ENCODE results near the gene TRIM69. TPM values are rescaled to one million over a fixed set of nuclear protein-coding genes. Genes with fewer than 3 reads are reported as not detected.
"Not testable (repeated sequence)": the region's sequence is repeated elsewhere in the genome, so short reads cannot be mapped to it uniquely, and the experiment has no call there.

Gene TRIM69
- polyA plus RNA-seq, 4 donors, result 19.7 to 27.8 (median 25.1) TPM

DNA sequence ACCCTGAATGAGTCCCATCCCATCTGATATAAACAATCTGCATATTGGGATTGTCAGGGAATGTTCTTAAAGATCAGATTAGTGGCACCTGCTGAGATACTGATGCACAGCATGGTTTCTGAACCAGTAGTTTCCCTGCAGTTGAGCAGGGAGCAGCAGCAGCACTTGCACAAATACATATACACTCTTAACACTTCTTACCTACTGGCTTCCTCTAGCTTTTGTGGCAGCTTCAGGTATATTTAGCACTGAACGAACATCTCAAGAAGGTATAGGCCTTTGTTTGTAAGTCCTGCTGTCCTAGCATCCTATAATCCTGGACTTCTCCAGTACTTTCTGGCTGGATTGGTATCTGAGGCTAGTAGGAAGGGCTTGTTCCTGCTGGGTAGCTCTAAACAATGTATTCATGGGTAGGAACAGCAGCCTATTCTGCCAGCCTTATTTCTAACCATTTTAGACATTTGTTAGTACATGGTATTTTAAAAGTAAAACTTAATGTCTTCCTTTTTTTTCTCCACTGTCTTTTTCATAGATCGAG lies 20.5 kb upstream of the TRIM69 start:
- DNase-seq (ENCODE audit: low read depth in 4 of 4, low spot score in 2 of 4), result no peak

DNA sequence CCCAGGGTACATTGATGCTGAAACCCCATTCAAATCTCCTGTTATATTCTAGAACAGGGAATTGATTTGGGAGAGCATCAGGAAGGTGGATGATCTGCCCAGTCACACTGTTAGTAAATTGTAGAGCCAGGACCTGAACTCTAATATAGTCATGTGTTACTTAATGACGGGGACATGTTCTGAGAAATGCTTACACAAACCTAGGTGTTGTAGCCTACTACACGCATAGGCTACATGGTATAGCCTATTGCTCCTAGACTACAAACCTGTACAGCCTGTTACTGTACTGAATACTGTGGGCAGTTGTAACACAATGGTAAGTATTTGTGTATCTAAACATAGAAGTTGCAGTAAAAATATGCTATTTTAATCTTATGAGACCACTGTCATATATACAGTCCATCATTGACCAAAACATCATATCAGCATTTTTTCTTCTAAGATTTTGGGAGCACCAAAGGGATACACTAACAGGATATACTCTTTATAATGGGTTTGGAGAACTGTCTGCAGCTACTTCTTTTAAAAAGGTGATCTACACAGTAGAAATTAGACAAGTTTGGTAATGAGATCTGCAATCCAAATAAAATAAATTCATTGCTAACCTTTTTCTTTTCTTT lies 19.2 kb upstream of the TRIM69 start:
- DNase-seq (ENCODE audit: low read depth in 4 of 4, low spot score in 2 of 4), result no peak

- no peak for DNase-seq (ENCODE audit: low read depth in 4 of 4, low spot score in 2 of 4)
Observed at GRCh38 chr15:44718180-44718926, 18.0 kb upstream of the TRIM69 start.

- no peak for DNase-seq (ENCODE audit: low read depth in 4 of 4, low spot score in 2 of 4)
Observed at GRCh38 chr15:44718927-44719292, 17.4 kb upstream of the TRIM69 start.

DNA sequence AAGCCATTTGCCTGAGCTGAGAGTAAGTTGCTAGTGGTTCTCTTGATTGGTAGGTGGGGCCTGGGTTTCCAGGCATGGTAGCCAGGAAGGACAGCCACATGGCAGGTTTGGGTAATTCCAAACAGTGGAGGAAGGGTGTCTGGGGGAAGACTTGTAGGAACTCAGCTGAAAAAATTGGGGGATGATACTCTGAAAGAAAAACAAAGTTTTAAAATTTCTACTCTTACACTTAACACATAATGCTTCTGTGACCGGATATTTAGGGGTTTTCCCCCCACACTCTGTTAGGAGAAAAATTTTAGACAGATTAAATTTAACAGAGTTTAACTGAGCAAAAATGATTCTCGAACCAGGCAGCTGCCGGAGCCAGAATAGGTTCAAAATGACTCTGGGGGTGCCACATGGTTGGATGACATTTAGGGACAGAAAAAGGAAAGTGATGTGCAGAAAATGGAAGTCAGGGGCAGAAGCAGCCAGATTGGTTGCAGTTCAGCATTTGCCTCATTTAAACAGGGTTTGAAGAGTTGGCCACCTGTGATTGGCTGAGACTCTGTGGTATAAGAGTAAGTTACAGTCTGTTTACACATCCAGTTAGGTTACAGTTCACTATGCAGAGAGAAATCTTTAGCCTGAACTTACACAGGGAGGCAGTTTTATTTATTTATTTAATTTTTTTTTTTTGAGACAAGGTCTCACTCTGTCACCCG lies 16.9 kb upstream of the TRIM69 start:
- DNase-seq (ENCODE audit: low read depth in 4 of 4, low spot score in 2 of 4), result no peak

GRCh38 chr15:44720000-44720435 lies 16.3 kb upstream of the TRIM69 start:
- DNase-seq (ENCODE audit: low read depth in 4 of 4, low spot score in 2 of 4), result not testable (repeated sequence)

DNA sequence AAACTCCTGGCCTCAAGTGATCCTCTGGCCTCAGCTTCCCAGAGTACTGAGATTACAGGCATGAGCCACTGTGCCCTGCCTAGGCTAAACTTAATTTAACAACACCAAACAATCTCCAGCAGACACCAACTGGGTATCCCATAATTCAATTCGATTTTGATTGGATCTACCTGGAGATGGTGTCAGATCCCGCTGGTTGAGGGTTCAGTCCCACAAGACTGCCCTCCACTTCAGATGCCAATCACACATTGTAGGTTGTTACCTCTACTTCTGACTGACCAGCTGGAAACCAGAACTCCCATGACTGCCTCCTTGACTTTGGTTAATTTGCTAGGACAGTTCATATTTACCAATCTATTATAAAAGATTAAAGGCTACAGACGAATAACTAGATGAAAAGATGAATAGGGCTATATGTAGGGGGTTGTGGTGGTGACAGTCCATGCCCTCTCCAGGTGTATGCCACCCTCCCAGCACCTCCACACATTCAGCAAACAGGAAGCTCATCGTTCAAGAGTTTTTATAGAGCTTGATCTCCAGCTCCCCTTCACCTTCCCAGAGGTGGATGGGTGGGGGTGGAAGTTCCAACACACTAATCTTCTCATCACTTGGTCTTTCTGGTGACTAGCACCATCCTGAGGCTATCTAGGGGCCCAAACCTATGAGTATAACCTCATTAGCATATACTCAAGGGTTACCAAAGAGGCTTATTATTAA lies 15.7 kb upstream of the TRIM69 start:
- DNase-seq (ENCODE audit: low read depth in 4 of 4, low spot score in 2 of 4), result no peak

GRCh38 chr15:44722011-44722410 lies 14.3 kb upstream of the TRIM69 start:
- no peak for DNase-seq (ENCODE audit: low read depth in 4 of 4, low spot score in 2 of 4)

DNA sequence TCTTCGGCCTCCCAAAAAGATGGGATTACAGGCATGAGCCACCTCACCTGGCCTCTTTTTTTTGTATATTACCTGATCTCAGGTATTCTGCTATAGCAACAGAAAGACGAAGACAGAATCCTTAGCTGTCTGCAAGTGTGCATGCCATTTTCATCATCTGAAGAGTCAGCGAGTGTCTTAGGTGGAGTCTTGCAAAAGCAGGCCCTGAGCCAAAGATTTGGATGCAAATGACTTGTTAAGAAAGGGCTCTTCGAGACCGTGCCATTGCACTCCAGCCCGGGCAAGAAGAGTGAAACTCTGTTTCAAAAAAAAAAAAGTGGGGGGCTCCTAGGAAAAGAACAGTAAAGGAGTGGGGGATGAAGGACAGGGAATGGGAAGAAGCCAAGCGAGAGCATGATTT lies 10.2 kb upstream of the TRIM69 start:
- DNase-seq (ENCODE audit: low read depth in 4 of 4, low spot score in 2 of 4), result no peak

DNA sequence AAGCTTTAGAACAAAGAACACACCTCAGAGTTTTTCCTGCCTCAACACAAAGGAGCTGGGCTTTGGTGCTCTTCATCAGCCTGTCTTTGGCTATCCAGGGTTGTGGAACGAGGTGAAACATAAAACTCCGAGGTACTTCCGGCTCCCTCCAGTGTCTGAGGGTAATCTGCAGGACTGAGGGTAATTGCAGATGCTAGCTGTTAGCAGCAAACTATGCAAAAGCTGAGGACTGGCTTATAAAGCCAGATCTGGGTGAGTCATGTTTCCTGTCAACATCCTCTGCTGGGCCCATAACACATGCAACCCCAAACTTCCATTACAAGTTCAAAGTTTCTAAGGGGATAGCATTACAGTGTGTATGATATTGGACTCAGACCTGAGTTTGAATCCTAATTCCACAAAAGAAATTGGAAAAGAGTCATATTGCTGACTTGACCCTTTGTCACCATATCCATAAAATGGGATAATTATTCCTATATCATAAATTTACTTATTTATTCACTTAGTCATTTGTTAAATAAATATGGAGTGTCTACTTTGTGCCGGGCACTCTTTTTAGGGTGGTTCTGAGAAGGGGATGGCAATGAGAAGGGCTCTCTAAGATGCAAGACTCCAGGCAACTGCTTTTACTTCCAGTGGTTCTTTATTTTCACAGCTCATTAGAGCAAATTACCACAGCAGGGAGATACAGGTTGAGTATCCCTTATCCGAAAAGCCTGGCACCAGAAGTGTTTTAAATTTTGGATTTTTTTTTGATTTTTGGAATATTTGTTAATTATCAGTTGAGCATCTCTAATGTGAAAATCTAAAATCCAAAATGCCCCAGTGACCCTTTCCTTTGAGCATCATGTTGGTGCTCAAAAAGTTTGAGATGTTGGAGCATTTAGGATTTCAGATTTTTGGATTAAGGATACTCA lies 9.5 kb upstream of the TRIM69 start:
- no peak for DNase-seq (ENCODE audit: low read depth in 4 of 4, low spot score in 2 of 4)

DNA sequence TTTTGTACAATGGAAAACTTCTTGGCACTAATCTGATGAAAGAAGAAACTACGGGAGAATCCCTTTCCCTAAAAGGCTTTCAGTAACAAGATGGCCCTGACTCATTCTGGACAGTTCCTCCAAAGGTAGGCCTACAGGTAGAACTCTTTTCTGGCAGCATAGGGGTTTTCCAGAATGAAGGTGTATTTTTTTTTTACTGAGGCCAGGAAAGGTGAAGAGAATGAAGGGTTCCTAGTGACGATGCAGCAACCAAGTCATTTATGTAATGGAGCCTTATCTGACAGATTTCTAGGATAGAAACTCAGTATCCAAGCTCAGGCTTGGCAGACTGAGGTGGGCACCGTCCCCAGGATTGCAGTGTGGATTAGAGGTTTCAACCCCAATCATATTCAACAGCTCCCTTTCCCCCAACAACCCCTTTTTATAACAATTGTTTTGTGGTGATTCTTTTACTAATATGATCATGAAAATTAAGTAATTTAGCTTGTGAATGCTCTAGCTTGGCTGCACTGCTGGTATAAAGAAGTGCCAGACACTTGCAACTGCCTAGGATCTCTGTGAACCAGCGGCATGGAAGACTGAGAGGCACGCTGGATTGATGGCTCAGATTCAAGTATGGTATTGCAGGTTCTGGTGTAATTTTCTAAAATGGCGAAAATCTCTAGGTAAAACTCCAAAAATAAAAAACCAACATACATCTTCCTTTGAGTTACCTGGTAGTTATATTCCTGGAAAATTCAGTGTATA lies 8.7 kb upstream of the TRIM69 start:
- DNase-seq (ENCODE audit: low read depth in 4 of 4, low spot score in 2 of 4), result no peak

- DNase-seq (ENCODE audit: low read depth in 4 of 4, low spot score in 2 of 4), result not testable (repeated sequence)
Observed at GRCh38 chr15:44728232-44728575, 8.1 kb upstream of the TRIM69 start.

DNA sequence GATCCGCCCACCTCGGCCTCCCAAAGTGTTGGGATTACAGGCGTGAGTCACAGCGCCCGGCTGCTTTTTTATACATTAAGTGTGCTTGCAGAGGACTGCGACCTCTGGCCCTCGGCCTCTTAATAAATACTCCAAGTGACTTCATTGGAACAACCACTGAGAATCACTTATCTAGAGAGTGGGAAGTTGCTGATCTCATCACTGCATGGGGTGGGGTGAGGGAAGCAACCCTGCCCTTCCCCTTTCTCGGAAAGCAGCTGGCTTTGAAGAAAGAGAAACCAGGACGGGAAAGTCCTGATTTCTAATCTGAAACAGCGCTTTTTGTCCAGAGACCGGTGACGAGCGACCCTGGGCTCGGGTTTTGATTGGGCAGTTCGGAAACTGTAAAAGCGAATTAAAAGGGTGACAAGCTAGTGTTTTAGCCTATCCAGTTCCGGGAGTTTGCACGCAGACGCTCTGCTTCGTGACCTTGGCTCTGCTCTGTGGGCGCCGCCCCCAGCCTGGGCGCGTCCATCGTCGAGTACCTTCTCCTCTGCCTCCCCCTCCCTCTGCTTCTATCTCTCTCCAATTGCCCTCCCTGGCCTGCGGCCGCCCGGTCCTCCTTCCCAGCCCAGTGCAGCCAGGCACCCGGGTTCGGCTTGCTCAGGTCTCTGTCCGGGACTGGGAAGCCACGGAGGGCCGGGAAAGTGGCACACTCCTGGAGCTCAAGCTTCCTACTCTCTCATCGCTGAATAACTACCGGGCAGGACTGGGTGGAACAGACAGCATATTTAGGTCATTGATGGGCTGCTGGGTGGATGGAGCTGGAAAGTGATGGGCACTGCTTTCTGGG lies 7.5 kb upstream of the TRIM69 start:
- peak; percentile 94 to 97 (median 96) for DNase-seq (ENCODE audit: low read depth in 4 of 4, low spot score in 2 of 4)

DNA sequence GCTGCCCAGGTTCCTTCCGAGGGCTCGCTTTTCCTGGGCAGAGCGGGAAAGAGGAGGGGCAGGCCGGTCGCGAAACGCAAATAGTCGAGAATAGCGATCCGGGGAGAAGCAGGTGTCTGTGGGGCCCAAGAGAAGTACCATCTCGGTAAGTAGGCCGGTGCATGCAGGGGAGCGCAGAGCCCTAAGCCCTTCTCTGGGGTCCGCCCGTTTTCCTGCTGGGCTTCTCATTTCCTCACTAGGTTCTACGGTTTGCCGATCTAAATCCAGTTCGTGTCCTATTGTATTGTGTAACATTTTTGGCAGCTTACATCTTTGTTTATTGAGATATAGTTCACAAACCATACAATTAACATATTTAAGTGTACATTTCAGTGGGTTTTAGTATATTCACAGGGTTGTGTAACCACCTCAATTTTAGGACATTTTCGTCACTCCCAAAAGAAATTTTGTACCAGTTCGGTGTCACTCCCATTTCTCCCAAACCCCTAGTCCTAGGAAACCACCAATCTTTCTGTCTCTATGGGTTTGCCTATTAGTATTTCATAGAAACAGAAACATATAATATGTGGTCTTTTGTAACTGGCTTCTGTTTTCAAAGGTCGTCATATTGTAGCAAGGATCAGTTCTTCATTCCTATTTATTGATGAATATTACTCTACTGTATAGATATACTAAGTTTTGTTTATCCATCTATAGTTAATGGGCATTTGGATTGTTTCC lies 6.8 kb upstream of the TRIM69 start:
- DNase-seq (ENCODE audit: low read depth in 4 of 4, low spot score in 2 of 4), result no peak

DNA sequence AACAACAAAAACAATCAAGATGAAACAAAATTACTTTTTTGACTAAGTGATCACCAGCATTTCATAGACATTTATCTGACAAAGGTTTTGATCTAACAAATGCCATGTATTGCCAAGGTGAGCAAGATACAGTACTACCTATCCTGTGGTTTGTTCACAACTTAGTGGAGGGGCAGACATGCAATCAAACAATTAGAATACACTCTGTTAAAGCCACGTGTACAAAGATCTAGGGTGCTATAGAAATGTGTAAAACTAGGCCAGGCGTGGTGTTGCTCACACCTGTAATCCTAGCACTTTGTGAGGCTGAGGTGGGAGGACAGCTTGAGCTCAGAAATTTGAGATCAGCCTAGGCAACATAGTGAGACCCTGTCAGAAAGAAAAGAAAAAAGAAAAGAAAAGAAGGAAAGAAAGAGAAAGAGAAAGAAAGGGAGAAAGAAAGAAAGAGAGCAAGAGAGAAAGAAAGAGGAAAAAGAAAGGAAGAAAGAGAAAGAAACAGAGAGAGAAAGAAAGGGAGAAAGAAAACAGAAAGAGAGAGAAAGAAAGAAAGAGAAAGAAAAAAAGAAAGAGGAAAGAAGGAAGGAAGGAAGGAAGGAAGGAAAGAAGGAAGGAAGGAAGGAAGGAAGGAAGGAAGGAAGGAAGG lies 1.4 kb upstream of the TRIM69 start:
- no peak for DNase-seq (ENCODE audit: low read depth in 4 of 4, low spot score in 2 of 4)

DNA sequence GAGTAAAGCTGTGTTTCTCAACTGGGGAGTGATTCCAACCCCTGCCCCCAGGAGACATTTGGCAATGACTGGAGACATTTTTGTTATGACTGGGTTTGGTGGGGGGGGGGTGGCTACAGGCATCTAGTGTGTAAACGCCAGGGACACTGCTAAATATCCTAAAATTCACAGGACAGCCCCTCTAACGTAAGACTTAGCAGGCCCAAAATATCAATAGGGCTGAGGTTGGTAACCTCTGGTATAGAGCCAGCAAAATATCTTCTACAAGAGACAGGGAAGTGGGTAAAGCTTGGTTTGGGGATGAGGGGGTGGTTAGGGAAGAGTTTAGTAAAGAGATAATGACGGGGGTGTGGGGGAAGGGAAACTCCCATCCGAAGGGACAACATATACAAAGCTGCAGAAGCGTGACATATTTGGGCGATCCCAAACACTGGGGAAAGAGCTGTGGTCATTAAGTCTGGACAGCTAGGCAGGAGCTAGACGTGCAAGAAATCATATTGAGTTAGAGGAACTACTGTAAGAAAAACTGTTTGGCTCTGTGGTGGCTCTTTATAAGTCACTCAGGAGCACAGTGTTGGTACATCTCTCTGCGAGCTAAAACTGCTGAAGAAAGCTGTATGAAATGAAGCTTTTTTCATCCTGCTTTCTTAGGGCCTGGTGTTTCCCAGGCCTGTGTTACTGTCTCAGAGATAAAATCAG lies 697 bp upstream of the TRIM69 start:
- no peak for DNase-seq (ENCODE audit: low read depth in 4 of 4, low spot score in 2 of 4)
